ENCODE data around the gene BARX1. TPM values are rescaled to one million over a fixed set of nuclear protein-coding genes. Genes with fewer than 3 reads are reported as not detected.
A peak's percentile ranks its signal among the peaks of the same experiment; 100 is the strongest.

Gene BARX1
- total RNA-seq, 1 donor from 2014 or later, result not detected

DNA sequence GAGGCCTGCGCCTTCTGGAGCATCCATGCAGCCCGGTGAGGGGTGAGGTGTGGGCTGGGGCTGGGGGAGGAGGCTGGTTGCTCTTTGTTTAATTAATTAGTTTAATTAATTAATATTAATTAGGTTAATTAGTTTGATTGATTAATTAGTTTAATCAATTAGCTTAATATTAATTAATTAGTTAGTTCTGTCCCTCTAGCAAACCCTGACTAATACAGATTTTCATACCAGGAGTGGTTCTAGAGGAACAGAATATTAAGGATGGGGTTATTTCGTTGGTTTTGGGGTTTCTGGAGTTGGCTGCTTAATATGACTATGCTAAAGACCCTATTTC lies 14.1 kb upstream of the BARX1 start:
- Mint-ChIP-seq H3K9me3 (peaks cover 12% of the 10 kb centered on the region), H3K4me3 (no peak overlapping the region), H3K4me1 (no peaks in the 10 kb centered on the region), H3K36me3 (no peaks in the 10 kb centered on the region), H3K27ac (no peak overlapping the region), H3K27me3 (ENCODE audit: low read depth) (peaks cover 36% of the 10 kb centered on the region)
- no peak for DNase-seq (ENCODE audit: low spot score in 2 of 2, unreplicated experiment in 2 of 2)
- TF ChIP-seq, protein P1, sequence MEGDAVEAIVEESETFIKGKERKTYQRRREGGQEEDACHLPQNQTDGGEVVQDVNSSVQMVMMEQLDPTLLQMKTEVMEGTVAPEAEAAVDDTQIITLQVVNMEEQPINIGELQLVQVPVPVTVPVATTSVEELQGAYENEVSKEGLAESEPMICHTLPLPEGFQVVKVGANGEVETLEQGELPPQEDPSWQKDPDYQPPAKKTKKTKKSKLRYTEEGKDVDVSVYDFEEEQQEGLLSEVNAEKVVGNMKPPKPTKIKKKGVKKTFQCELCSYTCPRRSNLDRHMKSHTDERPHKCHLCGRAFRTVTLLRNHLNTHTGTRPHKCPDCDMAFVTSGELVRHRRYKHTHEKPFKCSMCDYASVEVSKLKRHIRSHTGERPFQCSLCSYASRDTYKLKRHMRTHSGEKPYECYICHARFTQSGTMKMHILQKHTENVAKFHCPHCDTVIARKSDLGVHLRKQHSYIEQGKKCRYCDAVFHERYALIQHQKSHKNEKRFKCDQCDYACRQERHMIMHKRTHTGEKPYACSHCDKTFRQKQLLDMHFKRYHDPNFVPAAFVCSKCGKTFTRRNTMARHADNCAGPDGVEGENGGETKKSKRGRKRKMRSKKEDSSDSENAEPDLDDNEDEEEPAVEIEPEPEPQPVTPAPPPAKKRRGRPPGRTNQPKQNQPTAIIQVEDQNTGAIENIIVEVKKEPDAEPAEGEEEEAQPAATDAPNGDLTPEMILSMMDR (IDR thresholded peaks at IDR 0.05; ENCODE audit: unreplicated experiment), result no peak

DNA sequence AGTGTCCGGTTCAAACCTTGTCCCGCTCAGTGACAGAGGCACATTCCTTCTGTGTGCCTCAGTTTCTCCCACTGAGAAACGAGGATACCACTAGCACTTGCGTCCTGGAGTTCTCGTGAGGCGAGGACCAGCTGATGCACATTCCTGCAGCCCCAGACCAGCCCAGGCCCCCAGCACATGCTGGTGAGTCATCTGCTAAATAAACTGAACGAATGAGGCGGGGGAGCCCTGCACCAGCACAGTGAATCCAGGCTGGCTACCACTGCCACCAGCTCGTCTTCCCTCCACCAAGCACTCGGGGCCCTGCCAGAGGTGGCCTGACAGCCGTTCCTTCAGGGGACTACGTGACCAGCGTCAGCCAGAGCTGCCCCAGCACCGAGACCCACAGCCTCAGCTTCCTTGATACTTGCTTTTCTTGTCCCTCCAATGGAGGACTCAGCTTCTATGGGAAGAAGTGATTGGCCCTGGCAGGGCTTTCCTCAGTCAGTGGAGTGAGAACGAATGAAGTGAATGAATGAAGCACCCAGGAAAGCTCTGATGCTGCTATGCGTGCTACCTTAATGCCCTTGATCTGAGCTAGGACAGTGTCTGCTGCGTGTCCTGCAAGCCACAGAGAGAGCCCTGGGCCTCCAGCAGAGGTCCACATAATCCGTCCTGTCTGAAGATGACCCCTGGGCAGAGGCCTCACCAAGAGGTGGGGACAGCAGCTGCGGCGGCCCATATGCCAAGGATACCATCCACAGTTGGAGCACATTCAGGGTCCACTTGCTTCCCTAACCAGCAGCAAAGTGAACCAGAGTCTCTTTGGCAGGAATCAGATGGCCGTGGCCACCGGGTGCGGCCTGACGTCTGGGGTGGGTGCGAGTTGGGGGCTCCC lies 13.5 kb upstream of the BARX1 start:
- TF ChIP-seq, protein P1 (IDR thresholded peaks at IDR 0.05; ENCODE audit: unreplicated experiment), result no peak
- Mint-ChIP-seq H3K36me3 (no peaks in the 10 kb centered on the region), H3K27me3 (ENCODE audit: low read depth) (peaks cover 41% of the 10 kb centered on the region), H3K4me3 (no peak overlapping the region), H3K27ac (no peak overlapping the region), H3K9me3 (peaks cover 12% of the 10 kb centered on the region), H3K4me1 (no peaks in the 10 kb centered on the region)
- no peak for DNase-seq (ENCODE audit: low spot score in 2 of 2, unreplicated experiment in 2 of 2)

GRCh38 chr9:93967020-93967803 lies 12.1 kb upstream of the BARX1 start:
- Mint-ChIP-seq H3K27ac (no peak overlapping the region), H3K36me3 (no peaks in the 10 kb centered on the region)

GRCh38 chr9:93965830-93966577 lies 10.8 kb upstream of the BARX1 start:
- Mint-ChIP-seq H3K4me3 (no peak overlapping the region), H3K27me3 (ENCODE audit: low read depth) (peaks cover 57% of the 10 kb centered on the region), H3K36me3 (no peaks in the 10 kb centered on the region), H3K27ac (no peak overlapping the region), H3K9me3 (no peaks in the 10 kb centered on the region), H3K4me1 (peaks cover 2% of the 10 kb centered on the region)
- peak in 1 of 2 experiments; percentile 37 for DNase-seq (ENCODE audit: low spot score in 2 of 2, unreplicated experiment in 2 of 2)
- TF ChIP-seq, protein P1 (IDR thresholded peaks at IDR 0.05; ENCODE audit: unreplicated experiment), result no peak

More at GRCh38 chr9:93967020-93967803, 12.1 kb upstream of the BARX1 start:
- no peak for DNase-seq (ENCODE audit: low spot score in 2 of 2, unreplicated experiment in 2 of 2)
- H3K27me3 Mint-ChIP-seq (ENCODE audit: low read depth), result peaks cover 48% of the 10 kb centered on the region
- TF ChIP-seq, protein P1 (IDR thresholded peaks at IDR 0.05; ENCODE audit: unreplicated experiment), result no peak
- peaks cover 2% of the 10 kb centered on the region for H3K4me1 Mint-ChIP-seq
- peaks cover under 1% of the 10 kb centered on the region for H3K9me3 Mint-ChIP-seq
- no peak overlapping the region for H3K4me3 Mint-ChIP-seq

- Mint-ChIP-seq H3K27me3 (ENCODE audit: low read depth) (peaks cover 64% of the 10 kb centered on the region), H3K36me3 (no peaks in the 10 kb centered on the region), H3K9me3 (no peaks in the 10 kb centered on the region), H3K4me1 (peaks cover 2% of the 10 kb centered on the region), H3K4me3 (no peak overlapping the region), H3K27ac (no peak overlapping the region)
- TF ChIP-seq, protein P1 (IDR thresholded peaks at IDR 0.05; ENCODE audit: unreplicated experiment), result no peak
- peak in 1 of 2 experiments; percentile 31 for DNase-seq (ENCODE audit: low spot score in 2 of 2, unreplicated experiment in 2 of 2)
Measured at GRCh38 chr9:93964685-93965084, 9.5 kb upstream of the BARX1 start.

Data from mesothelial cell of epicardium (in vitro differentiated cells).